ENCODE data around the gene MACROH2A2.

DNA sequence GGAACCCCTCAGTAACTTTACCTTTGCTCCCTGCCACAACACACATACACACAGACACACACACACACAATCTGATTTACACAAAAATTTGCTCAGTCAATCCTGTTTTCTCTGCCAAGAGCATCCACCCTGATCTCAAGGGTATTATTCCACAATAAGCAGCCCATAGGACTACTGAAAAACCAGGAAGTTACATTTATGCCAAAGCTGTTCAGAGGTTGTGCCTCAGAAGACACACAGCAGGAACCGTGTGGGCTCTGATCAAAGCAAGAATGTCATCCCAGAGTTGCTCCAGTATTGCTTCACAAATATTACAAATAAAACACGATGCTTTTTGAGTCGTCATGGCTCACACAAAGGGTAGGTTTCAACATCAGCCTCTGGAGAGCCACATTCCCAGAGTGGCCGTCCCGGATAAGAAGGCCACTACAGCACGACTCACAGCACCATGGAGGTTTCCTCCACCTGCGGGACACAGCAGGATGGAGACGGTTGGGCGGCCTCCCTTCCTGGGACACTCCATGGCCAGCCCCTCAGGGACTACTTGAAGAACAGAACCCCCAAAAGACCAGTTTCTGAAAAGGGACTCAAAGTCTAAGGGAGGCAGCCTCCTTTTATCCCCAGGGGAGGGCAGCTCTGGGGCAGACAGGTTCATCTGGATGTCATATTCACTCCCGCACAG lies 78.4 kb downstream of the MACROH2A2 start:
- TF ChIP-seq ARNT (IDR thresholded peaks at IDR 0.05) (no peak), FOXM1 (IDR thresholded peaks at IDR 0.05; ENCODE audit: borderline replicate concordance) (no peak)

Data from HEK293T (cell line).